ENCODE data around the gene QSOX2.

The QSOX2 gene

GRCh38 chr9:136201174-136201573 is 44.4 kb downstream of the QSOX2 start:
- no peak for DNase-seq

DNA sequence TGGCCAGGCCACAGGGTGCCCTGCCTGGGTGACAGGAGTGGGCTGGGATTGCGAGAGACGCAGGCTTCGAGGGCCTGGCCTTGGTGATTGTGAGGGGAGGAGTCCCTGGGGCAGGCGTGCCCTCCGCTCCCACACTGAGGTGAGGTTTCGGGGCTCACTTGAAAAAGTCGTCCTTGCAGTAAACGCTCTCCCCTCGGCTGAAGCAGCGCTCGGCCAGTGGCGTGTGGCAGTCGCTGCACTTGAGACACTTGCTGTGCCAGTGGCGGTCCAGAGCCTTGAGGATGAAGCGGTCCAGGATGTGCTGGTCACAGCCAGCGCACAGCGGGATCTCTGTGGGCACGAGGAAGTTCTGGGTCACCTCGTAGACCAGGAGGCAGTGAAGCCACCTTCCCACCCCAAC is 45.2 kb downstream of the QSOX2 start:
- no peak for DNase-seq

GRCh38 chr9:136199391-136200288 is 46.0 kb downstream of the QSOX2 start:
- no peak for DNase-seq

GRCh38 chr9:136198605-136199083 is 47.0 kb downstream of the QSOX2 start:
- DNase-seq, result no peak

DNA sequence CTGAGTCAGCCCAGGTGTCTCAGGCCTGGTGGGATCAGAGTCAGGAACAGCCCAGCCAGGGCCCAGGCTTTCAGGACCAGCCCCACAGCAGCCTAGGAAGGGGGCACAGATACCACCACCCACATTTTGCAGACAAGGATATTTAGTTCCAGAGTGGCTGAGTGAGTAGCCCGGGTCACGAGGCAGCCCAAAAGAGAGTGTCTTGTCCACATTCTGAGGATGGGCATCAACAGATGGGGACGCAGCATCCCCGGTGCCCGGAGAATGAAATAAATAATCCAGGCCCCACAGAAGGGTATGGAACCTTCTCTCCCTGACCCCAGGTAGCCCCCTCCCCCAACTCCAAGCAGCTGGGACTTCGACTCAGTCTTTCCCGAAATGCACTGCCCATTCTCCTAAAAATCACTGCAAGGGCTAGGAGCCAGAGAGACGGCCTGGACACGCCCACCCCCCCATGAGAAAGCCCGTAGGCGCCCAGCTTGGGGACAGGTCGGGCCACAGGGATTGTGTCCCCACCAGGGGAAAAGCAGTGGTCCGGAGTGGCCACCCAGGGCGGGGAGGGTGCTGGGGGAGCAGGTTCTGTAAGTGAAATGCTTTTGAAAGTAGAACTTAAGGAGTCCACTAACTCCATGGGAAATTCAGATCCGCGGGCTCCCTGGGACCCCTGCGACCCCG is 47.5 kb downstream of the QSOX2 start:
- DNase-seq, result no peak

GRCh38 chr9:136197084-136197875 is 48.3 kb downstream of the QSOX2 start:
- no peak for DNase-seq

DNA sequence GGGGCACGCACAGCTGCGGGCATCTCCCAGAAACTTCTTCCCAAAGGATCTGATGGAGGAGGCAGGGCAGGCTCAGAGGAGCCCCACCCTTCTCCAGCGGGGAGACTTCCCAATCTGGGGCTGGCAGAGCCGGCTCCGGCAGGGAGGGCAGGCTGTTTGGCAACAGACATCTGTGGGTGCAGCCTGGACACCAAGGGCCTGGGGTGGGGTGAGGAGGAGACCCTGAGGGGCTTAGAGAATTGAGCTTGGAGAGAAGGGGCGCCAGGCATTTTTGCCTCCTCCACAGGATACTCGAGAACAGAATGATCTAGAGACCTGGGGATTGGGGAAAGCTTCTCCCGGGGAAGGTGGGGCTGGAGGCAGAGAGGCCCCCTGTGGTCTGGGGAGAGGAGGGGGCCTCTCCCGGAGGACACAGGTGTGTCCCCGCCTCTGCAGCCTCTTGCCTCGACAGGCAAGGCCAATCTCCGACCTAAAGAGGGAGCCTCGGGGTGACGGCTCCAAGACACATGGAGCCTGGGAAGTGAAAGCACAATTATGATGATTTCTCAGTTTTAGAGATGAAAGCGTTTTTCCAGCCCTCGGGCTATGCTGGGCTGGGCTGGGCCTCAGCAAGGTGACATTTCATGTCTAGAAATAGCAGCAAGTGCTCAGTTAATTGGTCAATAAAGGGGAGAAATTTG is 49.1 kb downstream of the QSOX2 start:
- DNase-seq, result no peak

DNA sequence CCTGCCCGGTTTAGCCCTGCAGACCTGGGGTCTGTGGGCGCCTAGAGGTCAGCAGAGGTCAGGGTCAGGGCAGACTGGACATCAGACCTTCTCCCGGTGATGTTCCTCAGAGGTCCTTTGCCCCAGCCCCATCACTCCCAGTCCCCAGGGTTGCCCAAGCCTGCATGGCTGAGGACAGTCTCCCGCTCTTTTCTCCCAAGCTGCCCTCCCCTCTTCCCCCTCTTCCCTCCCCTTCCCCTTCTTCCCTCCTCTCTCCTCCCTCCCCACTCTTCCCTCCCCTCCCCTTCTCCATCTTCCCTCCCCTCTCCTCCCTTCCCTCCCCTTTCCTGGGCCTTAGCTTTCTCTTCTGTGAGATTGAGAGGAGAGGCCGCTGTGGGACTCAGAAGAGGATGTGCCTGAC is 51.1 kb downstream of the QSOX2 start:
- no peak for DNase-seq

GRCh38 chr9:136193891-136194279 is 51.7 kb downstream of the QSOX2 start:
- no peak for DNase-seq

- DNase-seq, result no peak
Observed at GRCh38 chr9:136193127-136193890, 52.3 kb downstream of the QSOX2 start.

DNA sequence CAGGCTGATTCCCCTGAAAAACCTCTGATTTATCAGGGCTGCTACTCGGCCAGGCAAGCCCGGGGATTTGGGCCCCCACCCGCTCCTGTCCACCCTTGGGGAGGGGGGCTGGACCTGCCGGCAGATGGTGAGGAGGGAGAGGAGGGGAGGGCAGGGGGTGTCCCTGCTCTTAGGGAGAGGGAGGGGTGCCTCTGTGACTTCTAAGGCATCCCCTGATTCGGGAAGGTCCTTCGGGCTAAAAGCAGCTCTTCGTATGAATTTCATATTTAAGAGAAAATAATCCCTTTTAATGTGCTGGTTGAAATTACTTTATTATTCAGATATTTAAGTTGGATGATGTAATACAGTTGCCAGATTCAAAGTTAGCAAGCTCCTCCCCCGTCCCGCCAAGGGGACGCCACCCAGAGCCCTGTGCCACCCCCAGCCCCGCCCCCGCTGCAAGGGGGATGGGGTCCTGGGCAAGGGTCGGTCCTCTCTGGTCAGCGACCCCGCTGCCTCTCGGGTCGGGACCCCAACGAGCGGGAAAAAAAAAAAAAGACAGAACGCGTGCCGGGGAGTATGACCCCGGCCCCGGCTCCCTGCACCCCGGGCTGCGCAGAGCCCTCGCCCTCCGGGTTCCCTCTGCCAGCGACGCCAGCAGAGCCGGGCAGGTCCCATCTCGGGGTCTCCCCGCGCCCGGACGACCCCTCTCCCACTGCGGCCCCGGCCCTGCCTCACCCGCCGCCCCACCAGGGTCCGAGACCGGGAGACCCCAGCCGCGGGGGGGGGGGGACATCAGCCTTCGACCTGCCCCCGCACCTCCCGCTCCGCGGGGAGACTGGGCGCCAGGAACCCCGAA is 53.1 kb downstream of the QSOX2 start:
- DNase-seq, result no peak

DNA sequence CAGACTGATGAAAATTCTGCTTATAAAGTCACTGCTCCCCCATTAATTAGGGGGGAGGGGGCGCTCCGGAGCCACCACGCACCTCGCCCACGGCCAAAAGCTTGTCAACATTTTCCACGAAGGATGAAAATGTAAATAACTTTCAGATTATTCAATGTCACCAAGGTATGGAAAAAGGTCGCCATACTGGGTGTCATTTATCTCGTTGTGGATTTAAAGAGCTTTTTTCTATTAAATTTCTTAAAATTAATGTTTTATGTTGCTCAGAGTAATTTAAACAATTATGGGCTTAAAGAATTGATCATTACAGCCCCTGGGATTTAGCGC is 53.7 kb downstream of the QSOX2 start:
- no peak for DNase-seq

DNA sequence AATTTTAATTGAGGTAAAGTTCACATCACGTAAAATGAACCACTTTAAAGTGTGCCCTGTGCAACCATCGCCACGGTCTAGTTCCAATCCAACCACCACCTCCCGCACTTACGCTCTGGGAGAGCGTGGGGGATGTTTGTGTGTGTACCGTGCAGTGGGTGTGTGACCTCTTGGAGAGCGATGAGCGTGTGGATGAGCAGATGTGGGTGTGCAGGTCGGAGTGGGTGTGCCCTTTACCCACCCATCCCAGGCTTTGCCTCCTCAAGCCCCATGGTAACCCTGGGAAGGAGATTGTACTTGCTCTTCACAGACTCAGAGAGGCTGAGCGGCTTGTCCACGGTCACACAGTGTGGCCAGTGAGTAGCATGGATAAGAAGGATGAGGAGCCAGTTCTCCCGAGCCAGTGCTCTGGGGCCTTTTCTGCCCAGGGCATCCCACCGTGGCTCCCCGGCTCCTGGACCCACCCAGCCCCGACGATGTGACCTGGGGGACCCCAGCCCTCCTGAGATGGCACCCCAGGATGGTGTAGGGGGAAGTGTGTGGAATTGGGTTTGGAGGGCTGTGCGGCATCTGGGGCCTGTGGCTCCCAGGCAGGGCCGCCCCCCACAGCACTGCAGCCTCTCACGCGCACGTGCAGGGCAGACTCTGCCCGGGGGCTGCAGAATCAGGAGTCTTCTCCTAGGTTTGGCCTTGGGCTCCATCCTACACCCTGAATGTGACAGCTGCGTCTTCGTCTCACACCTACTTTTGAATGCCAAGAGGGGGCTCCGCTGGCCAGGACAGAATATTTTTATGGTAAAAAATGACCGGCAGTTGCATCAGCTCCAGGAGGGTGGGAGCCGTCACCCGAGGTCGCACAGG is 54.3 kb downstream of the QSOX2 start:
- DNase-seq, result no peak

DNA sequence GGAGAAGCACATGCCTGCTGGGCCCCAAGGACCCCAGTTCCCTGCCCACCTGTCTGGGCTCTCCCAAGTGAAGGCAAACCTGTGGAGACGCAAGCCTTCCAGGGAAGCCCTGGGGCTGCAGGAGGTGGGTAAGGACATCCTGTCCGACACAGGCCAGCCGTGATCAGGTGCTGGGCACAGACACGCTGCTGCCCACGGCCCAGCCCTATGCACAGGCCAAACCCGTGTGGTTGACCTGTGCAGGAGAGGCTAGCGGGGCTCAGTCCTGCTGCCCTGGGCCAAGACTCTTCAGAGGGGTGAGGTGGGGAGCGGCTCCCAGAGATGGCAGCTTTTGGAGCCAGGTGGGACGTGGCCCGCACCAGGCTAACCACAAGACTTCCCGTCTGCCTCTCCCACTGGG is 55.0 kb downstream of the QSOX2 start:
- DNase-seq, result no peak

GRCh38 chr9:136190237-136190601 is 55.4 kb downstream of the QSOX2 start:
- DNase-seq, result no peak

GRCh38 chr9:136189394-136190236 is 56.0 kb downstream of the QSOX2 start:
- no peak for DNase-seq

- no peak for DNase-seq
Observed at GRCh38 chr9:136187683-136188586, 57.7 kb downstream of the QSOX2 start.

GRCh38 chr9:136187197-136187596 is 58.4 kb downstream of the QSOX2 start:
- no peak for DNase-seq
